T-helper 22 cell (primary cell): ENCODE results near the gene TMF1.

Source experiments
- DNase-seq: peaks from one replicate; pipeline ENCODE4 v3.0.0-alpha.2; 2020; ENCODE audit warnings: low read depth

TMF1 gene

DNA sequence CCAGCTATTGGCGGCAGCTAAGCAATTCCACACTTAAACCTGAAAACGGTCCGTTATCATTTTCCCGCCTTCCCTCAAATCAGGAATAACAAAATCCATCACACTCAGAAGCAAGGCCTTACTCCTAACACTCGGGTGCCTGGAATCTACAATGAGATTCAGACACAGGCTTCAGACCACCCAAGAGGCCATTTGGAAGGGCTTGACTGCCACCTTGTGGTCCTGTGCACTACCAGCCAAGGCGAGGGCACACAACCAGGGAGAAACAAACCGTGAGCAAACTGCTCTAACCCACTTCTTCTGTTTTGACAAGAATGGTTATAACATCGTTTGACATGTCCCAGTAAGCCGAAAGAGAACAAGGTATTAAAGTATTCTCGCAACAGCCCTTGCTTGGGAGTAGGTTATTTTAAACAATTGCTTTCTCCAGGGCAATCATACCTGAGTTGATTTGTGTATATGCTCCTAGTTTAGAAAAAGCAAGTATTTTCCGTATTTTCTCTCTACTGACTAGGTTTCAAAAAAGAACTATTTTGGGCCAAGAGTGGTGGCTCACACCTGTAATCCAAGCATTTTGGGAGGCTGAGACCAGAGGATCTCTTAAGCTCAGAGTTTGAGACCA is 79.7 kb downstream of the TMF1 start:
- no peak for DNase-seq
